Caki2 (cell line): ENCODE data around the gene PPP1R1C. TPM values are rescaled to one million over a fixed set of nuclear protein-coding genes. Genes with fewer than 3 reads are reported as not detected.

Source experiments
- DNase-seq: peaks from one replicate; pipeline ENCODE4 v3.0.0-alpha.2; 2015; ENCODE audit warnings: low read depth
- in situ Hi-C: cut with HindIII; loops from 2 replicates; pipeline ENCODE4 v1.10.0; 2016; ENCODE audit warnings: low sequenced_read_pairs, low pct_unique_long_range_greater_than_20kb, mixed read lengths
- total RNA-seq: library from RNA; depleted of rRNA; stranded (reverse); fragments of >200 nt; shearing (Covaris generic); gene quantifications from 2 replicates; pipeline ENCODE4 v1.2.3, GENCODE V29; 2014; ENCODE audit warnings: low replicate concordance

The PPP1R1C gene
- total RNA-seq, 1 experiment from 2014 or later = 0.41 TPM

- in situ Hi-C loops = no loop called here
- peak; percentile 43 for DNase-seq
These were observed 91.9 kb downstream of the PPP1R1C start for GRCh38 chr2:182077448-182078142.

DNA sequence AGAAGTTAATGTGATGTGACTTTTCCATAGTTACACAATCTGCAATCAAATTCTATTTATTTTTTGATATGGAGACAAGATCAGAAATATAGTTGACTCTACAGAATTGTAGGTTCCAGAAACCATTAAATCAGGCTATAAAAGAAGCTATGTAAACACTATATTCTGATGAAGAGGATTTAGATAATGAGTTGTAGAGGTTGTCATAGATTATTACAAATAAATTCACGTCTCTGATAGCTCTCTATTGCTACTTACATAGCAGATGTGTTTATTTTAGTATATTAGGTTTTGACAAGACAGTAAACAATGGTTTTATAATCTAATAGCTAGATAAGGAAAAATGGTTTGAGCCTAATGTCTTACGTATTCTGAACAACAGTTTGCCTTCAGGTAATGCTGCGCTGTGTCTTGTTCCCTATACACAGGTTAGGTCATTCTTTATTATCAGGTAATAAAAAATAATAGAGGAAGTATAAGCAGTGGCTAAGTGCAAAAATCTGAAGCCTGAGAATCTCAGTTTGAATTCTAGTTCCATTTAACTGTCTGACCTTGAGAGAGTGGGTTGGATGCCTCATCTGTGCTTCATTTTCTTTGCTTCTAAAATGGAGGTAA is 93.4 kb downstream of the PPP1R1C start:
- DNase-seq = no peak
- in situ Hi-C loops = no loop called here

- no peak for DNase-seq
- in situ Hi-C loops = no loop called here
These were observed 94.8 kb downstream of the PPP1R1C start for GRCh38 chr2:182080493-182080892.

DNA sequence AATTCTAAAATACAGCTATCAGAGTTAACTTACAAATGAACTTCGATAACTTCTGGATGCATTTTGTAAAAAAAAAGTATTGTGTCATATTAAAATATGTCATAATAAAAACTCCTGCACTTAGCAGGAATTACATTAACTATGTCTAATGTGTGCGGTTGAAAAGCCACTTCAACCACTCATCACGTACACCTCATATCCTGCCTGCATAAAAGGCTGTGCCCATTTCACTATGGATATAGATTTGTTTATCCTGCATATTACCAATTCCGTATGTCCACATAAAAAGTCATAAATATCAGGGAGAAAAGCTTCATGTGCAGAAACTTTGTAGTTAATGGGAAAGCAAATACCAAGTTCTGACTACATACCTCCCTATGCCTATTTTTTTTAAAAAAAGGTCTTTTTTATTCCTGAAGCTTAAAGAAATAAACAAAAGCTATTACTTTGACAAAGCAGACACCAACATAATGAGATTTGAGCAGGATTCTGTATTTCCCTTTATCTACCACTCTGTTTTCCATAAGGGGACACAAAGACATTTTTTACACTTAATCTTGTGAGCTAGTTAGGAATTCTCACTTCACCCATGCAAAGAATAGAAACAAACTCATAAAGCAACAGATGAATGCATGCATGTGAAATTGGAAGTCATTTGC is 96.1 kb downstream of the PPP1R1C start:
- in situ Hi-C loops = no loop called here

GRCh38 chr2:182088681-182089320 is 103.1 kb downstream of the PPP1R1C start:
- no peak for DNase-seq
- in situ Hi-C loops = no loop called here

More for the DNA sequence above, 96.1 kb downstream of the PPP1R1C start:
- no peak for DNase-seq

DNA sequence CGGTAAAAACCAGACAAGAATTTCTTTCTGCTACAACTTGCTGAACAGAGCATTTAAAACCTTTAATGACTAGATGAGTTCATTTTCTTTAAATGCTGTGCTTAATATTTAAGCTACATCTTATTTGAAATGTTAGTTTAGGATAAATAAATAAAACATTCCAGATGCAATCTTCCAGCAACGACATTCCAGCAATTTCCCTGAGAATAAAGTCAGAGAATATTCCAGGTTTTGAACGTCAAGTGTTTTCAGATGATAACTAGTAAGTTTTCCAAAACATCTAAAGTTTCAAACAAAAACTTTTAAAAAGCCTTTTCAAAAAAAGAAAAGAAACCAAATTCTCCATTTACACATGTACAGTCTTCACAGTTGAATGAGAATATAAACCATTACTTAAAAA is 104.8 kb downstream of the PPP1R1C start:
- no peak for DNase-seq
- in situ Hi-C loops = no loop called here

DNA sequence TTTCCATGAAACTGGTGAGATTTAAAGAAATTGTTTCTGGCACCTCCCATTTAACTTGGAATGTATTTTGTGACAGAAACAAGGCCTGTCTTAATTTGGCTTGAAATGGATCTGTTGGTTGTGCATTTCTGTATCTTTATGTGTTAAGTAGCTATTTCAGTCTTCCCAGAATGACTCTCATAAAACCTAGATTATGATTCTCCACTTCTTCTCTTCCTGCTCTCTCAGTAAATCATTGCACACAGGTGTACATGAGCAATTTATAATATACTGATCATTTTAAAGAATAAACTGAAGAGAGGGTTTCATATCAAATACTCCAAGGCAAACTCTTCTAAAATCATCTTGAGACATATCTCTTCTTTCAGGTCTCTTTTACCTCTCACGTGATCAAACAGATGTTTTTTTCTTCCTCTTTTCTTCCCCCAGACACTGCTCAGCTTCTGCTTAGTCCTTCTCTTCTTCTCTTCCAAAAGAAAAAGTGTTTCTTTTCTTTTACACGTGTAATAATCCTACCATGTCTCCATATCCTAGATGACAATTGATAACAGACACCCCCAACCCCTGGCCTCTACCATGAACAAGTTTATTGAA is 112.0 kb downstream of the PPP1R1C start:
- in situ Hi-C loops = no loop called here
- DNase-seq = no peak

GRCh38 chr2:182098648-182099047 is 113.0 kb downstream of the PPP1R1C start:
- in situ Hi-C loops = no loop called here
- DNase-seq = no peak

DNA sequence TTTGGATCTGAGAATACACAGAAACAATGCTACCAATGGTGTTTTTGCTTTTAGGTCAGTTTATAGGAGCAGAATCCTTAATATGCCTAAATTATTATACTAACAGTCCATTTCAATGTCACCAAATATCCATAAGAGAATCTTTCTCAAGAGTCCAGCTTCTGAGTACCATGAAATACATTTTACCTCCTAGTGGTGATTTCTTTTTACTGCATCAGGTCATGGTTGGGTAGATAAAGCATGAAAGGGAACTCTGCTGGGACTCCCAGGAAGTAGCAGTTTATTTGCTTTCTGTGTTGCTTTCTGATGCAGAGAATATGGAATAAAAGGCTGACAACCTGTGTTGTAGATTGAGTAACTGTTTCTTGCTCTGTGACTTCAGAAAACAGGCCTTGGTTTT is 115.6 kb downstream of the PPP1R1C start:
- DNase-seq = no peak
- in situ Hi-C loops = no loop called here

GRCh38 chr2:182103526-182103925 is 117.9 kb downstream of the PPP1R1C start:
- in situ Hi-C loops = no loop called here
- DNase-seq = no peak

- no peak for DNase-seq
- in situ Hi-C loops = no loop called here
These were observed 124.7 kb downstream of the PPP1R1C start for GRCh38 chr2:182110347-182110746.

GRCh38 chr2:182113334-182113733 is 127.7 kb downstream of the PPP1R1C start:
- no peak for DNase-seq
- in situ Hi-C loops = no loop called here

GRCh38 chr2:182115258-182115657 is 129.6 kb downstream of the PPP1R1C start:
- in situ Hi-C loops = no loop called here
- DNase-seq = no peak

DNA sequence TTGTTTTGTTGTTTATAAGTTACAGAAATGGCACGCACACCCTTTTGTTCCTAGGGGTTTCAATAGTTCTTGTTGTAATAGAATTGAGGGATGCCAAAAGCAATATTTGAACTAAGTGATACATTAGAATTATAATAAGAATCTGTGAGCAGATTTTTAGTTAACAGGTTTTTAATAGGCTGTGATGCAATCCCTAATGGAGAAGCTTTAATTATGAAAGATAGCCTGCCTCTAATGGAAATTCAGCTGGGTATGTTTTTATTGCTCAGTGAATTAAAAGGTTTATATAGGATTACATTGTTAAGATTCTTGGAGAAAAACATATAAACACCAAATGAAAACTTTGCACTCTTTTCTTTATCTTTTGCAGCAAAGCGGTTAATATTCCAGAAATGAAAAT is 131.1 kb downstream of the PPP1R1C start:
- in situ Hi-C loops = no loop called here
- no peak for DNase-seq

DNA sequence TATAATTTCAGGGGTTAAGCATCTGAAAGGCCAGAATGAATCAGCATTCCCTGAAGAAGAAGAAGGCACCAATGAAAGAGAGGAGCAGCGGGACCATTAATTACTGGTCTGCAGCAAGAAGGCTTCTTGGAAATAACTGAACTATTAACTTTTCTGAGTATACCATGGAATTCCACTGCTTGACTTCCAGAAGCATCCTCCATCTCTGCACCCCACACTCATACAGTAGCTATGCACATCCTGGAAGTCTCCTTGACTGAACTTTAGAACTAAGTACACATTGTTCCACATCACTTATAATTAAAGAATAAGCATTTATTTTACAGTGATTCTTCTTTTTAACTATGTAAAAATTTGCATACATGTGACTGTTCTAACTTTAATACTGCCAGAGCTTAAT is 131.5 kb downstream of the PPP1R1C start:
- no peak for DNase-seq
- in situ Hi-C loops = no loop called here

DNA sequence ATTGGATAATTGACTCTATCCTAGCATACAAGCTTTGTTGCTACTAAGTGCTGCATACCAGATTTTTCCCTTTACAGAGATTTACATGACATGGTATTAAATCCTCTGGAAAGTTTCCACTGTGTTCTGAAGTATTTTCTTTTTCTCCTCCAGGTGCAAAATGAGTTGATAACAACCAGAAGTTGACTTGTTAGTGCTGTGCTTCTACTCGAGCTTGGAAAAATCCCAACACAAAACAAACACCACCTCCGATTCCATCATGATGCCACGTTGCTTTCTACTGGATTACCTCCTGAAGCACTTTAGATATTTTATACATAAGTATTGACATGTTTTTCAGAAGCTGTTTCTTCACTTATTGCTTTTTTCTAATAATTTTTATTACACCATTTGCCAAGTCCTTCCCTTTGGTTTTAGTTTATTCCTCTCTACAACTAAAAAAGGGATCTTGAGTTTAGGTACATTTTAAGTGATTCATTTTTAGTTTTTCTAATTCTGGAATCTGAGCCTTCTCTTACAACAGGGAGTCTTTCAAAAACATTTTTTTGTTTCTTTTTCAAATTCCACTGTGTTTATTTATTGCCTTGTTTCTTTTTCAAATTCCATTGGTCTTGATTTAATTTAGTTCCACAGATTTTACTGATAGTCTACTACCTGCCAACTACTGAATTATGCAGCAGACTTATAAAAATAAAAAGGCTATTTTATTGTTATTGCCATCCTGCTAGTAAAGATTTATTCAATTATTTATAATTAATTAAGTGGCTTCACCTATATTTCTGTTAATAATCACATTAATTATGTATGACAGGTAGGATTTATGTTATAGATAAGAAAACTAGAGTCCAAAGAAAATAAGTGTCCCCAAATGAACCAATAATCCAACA is 143.4 kb downstream of the PPP1R1C start:
- in situ Hi-C loops = no loop called here
- no peak for DNase-seq

- no peak for DNase-seq
These were observed 147.0 kb downstream of the PPP1R1C start for GRCh38 chr2:182132605-182133004.

More at GRCh38 chr2:182132605-182133004, 147.0 kb downstream of the PPP1R1C start:
- in situ Hi-C loops = no loop called here
